DND-41 (cell line): Measurements from ENCODE around the gene ACSL1.

Experiments
- ATAC-seq: fragments of 200-7000 bp; cut with Tn5 transposase; 3 replicates; pipeline ENCODE4 v1.9.1; 2021; ENCODE audit warnings: low read depth; ENCODE audit not compliant: insufficient read depth
- DNase-seq: peaks from one replicate; pipeline ENCODE4 v3.0.0-alpha.2; 2020
- H2AFZ ChIP-seq: 2 replicates; pipeline ENCODE4 v1.6.0; 2012; ENCODE audit warnings: low read depth, low read length
- H3K27ac ChIP-seq: 2 replicates; pipeline ENCODE4 v1.5.1; 2012; ENCODE audit warnings: low read length, inconsistent platforms
- H3K27me3 ChIP-seq: fragments of 200-600 bp; sonication (generic); 2 replicates; pipeline ENCODE4 v1.6.0; 2012; ENCODE audit warnings: low read length, mild to moderate bottlenecking, inconsistent platforms; ENCODE audit not compliant: insufficient read depth, poor library complexity
- H3K36me3 ChIP-seq: 2 replicates; pipeline ENCODE4 v1.5.1; 2012; ENCODE audit warnings: low read length, inconsistent platforms; ENCODE audit not compliant: insufficient read depth
- H3K4me1 ChIP-seq: 2 replicates; pipeline ENCODE4 v1.5.1; 2012; ENCODE audit warnings: mild to moderate bottlenecking, low read length; ENCODE audit not compliant: insufficient read depth
- H3K4me2 ChIP-seq: 2 replicates; pipeline ENCODE4 v1.6.0; 2012; ENCODE audit warnings: mild to moderate bottlenecking, moderate library complexity, low read length, inconsistent platforms; ENCODE audit not compliant: insufficient read depth
- H3K4me3 ChIP-seq, 2 experiments: fragments of 200-600 bp in 1 of 2; shearing (Covaris generic) in 1 of 2; 2 replicates each; pipeline ENCODE4 v1.5.1; 2012 to 2016; ENCODE audit warnings: inconsistent platforms in 2 of 2, low read length in 2 of 2, mild to moderate bottlenecking in 2 of 2, low read depth in 1 of 2, moderate library complexity in 1 of 2
- H3K79me2 ChIP-seq: 2 replicates; pipeline ENCODE4 v1.6.0; 2012; ENCODE audit warnings: low read length, inconsistent platforms; ENCODE audit not compliant: insufficient read depth
- H3K9ac ChIP-seq: 2 replicates; pipeline ENCODE4 v1.6.0; 2012; ENCODE audit warnings: low read depth, mild to moderate bottlenecking, inconsistent platforms, low read length, moderate library complexity
- H3K9me3 ChIP-seq: 2 replicates; pipeline ENCODE4 v1.5.1; 2012; ENCODE audit warnings: low read length, moderate library complexity, mild to moderate bottlenecking, inconsistent platforms; ENCODE audit not compliant: insufficient read depth, severe bottlenecking
- H4K20me1 ChIP-seq: 2 replicates; pipeline ENCODE4 v1.6.0; 2012; ENCODE audit warnings: low read length; ENCODE audit not compliant: insufficient read depth
- CTCF ChIP-seq: IDR thresholded peaks from 2 replicates; pipeline ENCODE4 v1.5.1; 2012; ENCODE audit warnings: borderline replicate concordance, low read length, moderate library complexity, mild to moderate bottlenecking; ENCODE audit not compliant: poor library complexity, severe bottlenecking; ENCODE audit errors: extremely low read depth
- EZH2 ChIP-seq: IDR thresholded peaks from 3 replicates; pipeline ENCODE4 v1.6.1; 2012; ENCODE audit warnings: borderline replicate concordance, low read depth, mild to moderate bottlenecking, moderate library complexity, low read length, inconsistent platforms; ENCODE audit not compliant: severe bottlenecking

Gene ACSL1

DNA sequence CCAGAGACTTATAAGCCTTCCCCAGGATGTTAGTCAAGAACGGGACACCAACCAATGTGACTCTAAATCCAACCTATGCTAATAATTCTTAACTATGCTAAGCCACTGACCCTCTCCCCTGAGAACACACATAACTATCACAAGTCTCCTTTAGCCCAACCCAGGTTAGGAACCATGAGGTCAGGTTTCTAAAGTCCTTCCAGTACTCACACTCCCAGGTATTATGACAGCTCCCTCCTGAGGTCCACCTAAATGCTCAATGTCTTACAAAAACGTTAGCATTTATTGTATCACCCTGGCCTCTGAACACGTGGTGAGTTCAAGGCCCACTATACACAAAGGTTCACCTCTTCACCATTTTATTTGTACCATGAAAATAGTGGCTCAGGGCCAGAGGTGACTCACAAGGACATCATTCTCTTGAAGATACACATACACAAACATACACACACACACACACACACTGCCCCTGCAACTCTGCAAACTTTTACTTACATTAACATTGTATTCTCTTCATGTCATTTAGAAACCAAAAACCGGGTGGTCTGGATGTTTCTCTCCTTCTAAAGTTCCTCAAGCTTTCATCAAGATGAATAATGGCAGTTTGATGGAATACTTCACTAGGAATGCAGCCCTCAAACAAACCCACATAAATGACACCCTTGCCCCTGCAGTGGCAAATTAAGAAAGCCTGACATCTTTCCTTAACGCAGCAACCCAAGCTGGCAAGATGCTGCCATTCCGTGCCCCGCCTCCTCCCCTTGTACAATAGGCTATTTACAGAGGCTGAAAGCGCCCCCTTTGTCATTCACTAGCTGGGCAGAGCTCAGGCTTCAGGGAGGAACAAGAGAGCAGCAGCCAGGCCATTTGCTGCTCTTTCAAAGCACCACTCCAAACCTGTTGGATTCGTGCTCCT, 17.7 kb downstream of the ACSL1 start:
- Histone ChIP-seq H3K4me2 (no peak overlapping the region), H3K9me3 (no peaks in the 10 kb centered on the region), H3K36me3 (no peaks in the 10 kb centered on the region), H3K9ac (no peak overlapping the region), H3K4me1 (no peaks in the 10 kb centered on the region), H3K4me3 (no peak overlapping the region), H4K20me1 (peaks cover 4% of the 10 kb centered on the region; the same call in 1 of the 2 replicates), H3K79me2 (no peaks in the 10 kb centered on the region), H2AFZ (no peak overlapping the region), H3K27me3 (peaks cover 25% of the 10 kb centered on the region), H3K27ac (no peak overlapping the region)
- ATAC-seq (no peak), DNase-seq (no peak)
- TF ChIP-seq CTCF = no peak
- TF ChIP-seq EZH2 = no peak

- DNase-seq (no peak), ATAC-seq (no peak)
- TF ChIP-seq CTCF = no peak
- TF ChIP-seq EZH2 = no peak
- no peaks in the 10 kb centered on the region for H3K36me3 ChIP-seq
- no peak overlapping the region for H3K4me3 ChIP-seq
- H3K9me3 ChIP-seq = no peaks in the 10 kb centered on the region
- H3K9ac ChIP-seq = no peak overlapping the region
- no peak overlapping the region for H3K4me2 ChIP-seq
- H4K20me1 ChIP-seq = peaks cover 4% of the 10 kb centered on the region; the same call in 1 of the 2 replicates
- no peak overlapping the region for H2AFZ ChIP-seq
- H3K4me1 ChIP-seq = no peaks in the 10 kb centered on the region
- H3K79me2 ChIP-seq = no peaks in the 10 kb centered on the region
- H3K27ac ChIP-seq = no peak overlapping the region
- H3K27me3 ChIP-seq = peaks cover 25% of the 10 kb centered on the region
These were observed 18.5 kb downstream of the ACSL1 start for GRCh38 chr4:184807256-184807655.

DNA sequence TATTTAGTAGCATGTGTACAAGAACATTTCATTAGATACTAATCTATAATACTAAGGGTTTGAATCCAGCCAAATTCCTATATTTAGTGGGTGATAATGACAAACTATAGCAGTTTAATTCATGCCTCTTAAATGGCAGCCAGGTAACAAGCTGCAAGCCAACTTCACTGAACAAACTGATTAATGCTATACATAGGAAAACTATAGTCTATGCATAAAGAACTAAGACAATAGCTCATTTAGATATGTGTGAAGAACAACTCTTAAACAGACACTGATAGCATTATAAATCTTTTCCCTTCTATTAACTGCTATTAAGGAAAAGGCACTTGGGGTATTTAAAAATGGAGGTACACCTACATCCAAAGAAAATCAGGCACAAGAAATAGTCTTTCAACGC, 19.1 kb downstream of the ACSL1 start:
- ATAC-seq = no peak
- 0 out of 2 replicates have a peak, but pooled peaks cover 4% of the 10 kb centered on the region for H4K20me1 ChIP-seq
- no peaks in the 10 kb centered on the region for H3K79me2 ChIP-seq

More for the DNA sequence above, 19.1 kb downstream of the ACSL1 start:
- no peaks in the 10 kb centered on the region for H3K36me3 ChIP-seq
- DNase-seq = no peak
- H3K4me2 ChIP-seq = no peak overlapping the region
- H3K9ac ChIP-seq = no peak overlapping the region
- peaks cover 21% of the 10 kb centered on the region for H3K27me3 ChIP-seq
- no peak overlapping the region for H2AFZ ChIP-seq
- H3K4me1 ChIP-seq = no peaks in the 10 kb centered on the region
- no peak overlapping the region for H3K4me3 ChIP-seq
- no peak for TF ChIP-seq CTCF
- no peak for TF ChIP-seq EZH2
- H3K27ac ChIP-seq = no peak overlapping the region
- no peaks in the 10 kb centered on the region for H3K9me3 ChIP-seq
